Measurements from ENCODE around the gene ZNF500.

DNA sequence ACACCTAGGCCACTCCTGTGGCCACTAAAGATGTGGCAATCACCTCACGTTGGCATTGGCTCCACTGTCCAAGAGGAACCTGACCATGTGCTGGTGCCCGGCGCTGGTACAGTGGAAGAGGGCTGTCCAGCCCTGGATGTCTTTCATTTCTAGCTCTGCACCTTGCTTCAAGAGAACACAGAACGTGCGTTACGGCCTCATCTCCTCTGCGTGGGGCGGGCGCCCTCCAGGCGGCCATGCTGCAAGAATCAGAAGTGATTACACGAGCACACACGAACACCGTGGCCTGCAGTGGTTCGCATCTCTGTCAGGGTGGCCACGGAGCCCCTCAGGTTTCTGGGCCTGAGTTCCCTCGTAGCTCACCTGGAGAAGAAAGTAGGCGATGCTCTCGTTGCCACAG lies 40.3 kb downstream of the ZNF500 start:
- TF ChIP-seq CTCF (IDR thresholded peaks at IDR 0.05; ENCODE audit: low read depth, low read length, poor library complexity, severe bottlenecking): no peak
- no peak for TF ChIP-seq EZH2phosphoT487 (IDR thresholded peaks at IDR 0.05; ENCODE audit: borderline replicate concordance, low read length)

Data from DOHH2 (cell line).